MM.1S (cell line): ENCODE data around the gene ARHGEF10L.

Source experiments
- DNase-seq: peaks from one replicate; pipeline ENCODE4 v3.0.0-alpha.2; 2015
- H2AFZ ChIP-seq: fragments of 300-600 bp; sonication (generic); 2 replicates; pipeline ENCODE4 v1.6.0; 2016; ENCODE audit warnings: antibody characterized with exemption, low read length
- H3F3A ChIP-seq: fragments of 300-600 bp; sonication (generic); 2 replicates; pipeline ENCODE4 v1.6.1; 2016; ENCODE audit warnings: mild to moderate bottlenecking, antibody characterized with exemption, low read length, moderate library complexity, mixed read lengths; ENCODE audit not compliant: insufficient read depth
- H3K27ac ChIP-seq: fragments of 300-600 bp; sonication (generic); 2 replicates; pipeline ENCODE4 v1.5.1; 2016; ENCODE audit warnings: mild to moderate bottlenecking, low read length
- H3K27me3 ChIP-seq: fragments of 300-600 bp; sonication (generic); replicated peaks from 2 replicates; pipeline ENCODE4 v1.6.0; 2016; ENCODE audit warnings: low read length; ENCODE audit not compliant: insufficient read depth
- H3K36me3 ChIP-seq: fragments of 300-600 bp; sonication (generic); replicated peaks from 2 replicates; pipeline ENCODE4 v1.6.1; 2016; ENCODE audit warnings: mild to moderate bottlenecking, low read length, mixed read lengths; ENCODE audit not compliant: insufficient read depth
- H3K4me1 ChIP-seq: fragments of 300-600 bp; sonication (generic); 2 replicates; pipeline ENCODE4 v1.6.1; 2016; ENCODE audit warnings: low read length, mixed read lengths
- H3K4me2 ChIP-seq: fragments of 300-600 bp; sonication (generic); 2 replicates; pipeline ENCODE4 v1.6.0; 2016; ENCODE audit warnings: low read depth, low read length
- H3K4me3 ChIP-seq: fragments of 300-600 bp; sonication (generic); 2 replicates; pipeline ENCODE4 v1.5.1; 2016; ENCODE audit warnings: low read length, mixed read lengths
- H3K79me2 ChIP-seq: fragments of 300-600 bp; sonication (generic); 2 replicates; pipeline ENCODE4 v1.6.1; 2016; ENCODE audit warnings: mixed run types, low read length, mixed read lengths
- H3K9ac ChIP-seq: fragments of 300-600 bp; sonication (generic); 2 replicates; pipeline ENCODE4 v1.6.1; 2016; ENCODE audit warnings: low read length, mixed read lengths
- H3K9me2 ChIP-seq: fragments of 300-600 bp; sonication (generic); replicated peaks from 2 replicates; pipeline ENCODE4 v1.6.1; 2016; ENCODE audit warnings: mild to moderate bottlenecking, low read length, mixed read lengths; ENCODE audit not compliant: insufficient read depth
- H3K9me3 ChIP-seq: fragments of 300-600 bp; sonication (generic); replicated peaks from 2 replicates; pipeline ENCODE4 v1.6.1; 2016; ENCODE audit warnings: mild to moderate bottlenecking, low read length, mixed read lengths; ENCODE audit not compliant: insufficient read depth
- H4K20me1 ChIP-seq: fragments of 300-600 bp; sonication (generic); 2 replicates; pipeline ENCODE4 v1.6.1; 2016; ENCODE audit warnings: mild to moderate bottlenecking, low read length, moderate library complexity, mixed read lengths; ENCODE audit not compliant: insufficient read depth
- CTCF ChIP-seq: fragments of 300-600 bp; sonication (generic); IDR thresholded peaks from 2 replicates; pipeline ENCODE4 v1.5.1; 2016; ENCODE audit warnings: antibody characterized with exemption, low read length, mixed read lengths
- EZH2 ChIP-seq: fragments of 300-600 bp; sonication (generic); optimal IDR thresholded peaks from 2 replicates; pipeline ENCODE3; 2017; ENCODE audit warnings: low read depth, mild to moderate bottlenecking, antibody characterized with exemption, low read length, mixed read lengths
- EZH2phosphoT487 ChIP-seq: fragments of 300-600 bp; sonication (generic); IDR thresholded peaks from 2 replicates; pipeline ENCODE4 v1.6.1; 2018; ENCODE audit warnings: antibody characterized with exemption, low read length

The ARHGEF10L gene

DNA sequence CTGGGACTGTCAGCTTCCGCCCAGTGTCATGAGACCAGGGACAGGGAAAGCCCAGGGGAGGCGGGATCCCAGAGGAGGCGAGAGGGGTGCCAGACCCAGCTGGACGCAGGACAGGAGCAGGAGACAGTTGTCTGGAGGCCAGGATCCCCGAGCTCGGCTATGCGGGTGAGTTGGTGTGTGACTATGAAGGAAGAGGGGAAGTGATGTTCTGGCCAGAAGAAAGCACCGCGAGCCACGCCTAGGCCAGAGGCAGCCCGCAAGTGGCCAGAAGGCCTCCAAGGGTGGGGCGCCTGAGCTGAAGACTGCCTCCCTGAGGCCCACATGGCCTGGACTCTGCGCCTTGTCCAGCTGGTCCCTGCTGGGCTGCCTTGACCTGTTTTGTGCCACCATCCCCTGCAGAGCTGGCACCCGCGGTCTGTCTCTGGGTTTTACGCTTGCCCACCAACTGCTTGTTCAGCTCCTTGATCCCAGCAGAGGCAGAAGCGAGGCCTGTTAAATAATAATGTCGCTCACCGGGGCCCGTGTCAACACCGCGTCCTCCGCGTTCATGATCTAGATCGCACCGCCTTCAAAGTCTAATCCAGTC lies 130.5 kb downstream of the ARHGEF10L start:
- Histone ChIP-seq H2AFZ (no peak overlapping the region), H3K4me2 (no peak overlapping the region), H3K9me2 (no peaks in the 10 kb centered on the region), H4K20me1 (no peaks in the 10 kb centered on the region), H3K4me3 (no peak overlapping the region), H3F3A (no peaks in the 10 kb centered on the region), H3K9ac (no peak overlapping the region), H3K79me2 (no peaks in the 10 kb centered on the region), H3K4me1 (no peaks in the 10 kb centered on the region), H3K27ac (no peak overlapping the region), H3K36me3 (no peaks in the 10 kb centered on the region), H3K9me3 (no peaks in the 10 kb centered on the region), H3K27me3 (peaks cover 93% of the 10 kb centered on the region)
- TF ChIP-seq CTCF (no peak), EZH2 (no peak), EZH2phosphoT487 (no peak)
- DNase-seq, result no peak

- Histone ChIP-seq H3K4me2 (no peak overlapping the region), H3K36me3 (no peaks in the 10 kb centered on the region), H3K79me2 (no peaks in the 10 kb centered on the region), H3K27me3 (peaks cover 92% of the 10 kb centered on the region), H3K9ac (no peak overlapping the region), H3K4me3 (no peak overlapping the region), H4K20me1 (no peaks in the 10 kb centered on the region), H2AFZ (no peak overlapping the region), H3K9me2 (no peaks in the 10 kb centered on the region), H3K4me1 (no peaks in the 10 kb centered on the region), H3K9me3 (no peaks in the 10 kb centered on the region), H3F3A (no peaks in the 10 kb centered on the region), H3K27ac (no peak overlapping the region)
- no peak for DNase-seq
- no peak for TF ChIP-seq EZH2
- 0 out of 2 replicates have a peak, but pooled peaks have one; percentile 52 for TF ChIP-seq EZH2phosphoT487
- no peak for TF ChIP-seq CTCF
These were observed 131.3 kb downstream of the ARHGEF10L start for GRCh38 chr1:17670587-17671313.

DNA sequence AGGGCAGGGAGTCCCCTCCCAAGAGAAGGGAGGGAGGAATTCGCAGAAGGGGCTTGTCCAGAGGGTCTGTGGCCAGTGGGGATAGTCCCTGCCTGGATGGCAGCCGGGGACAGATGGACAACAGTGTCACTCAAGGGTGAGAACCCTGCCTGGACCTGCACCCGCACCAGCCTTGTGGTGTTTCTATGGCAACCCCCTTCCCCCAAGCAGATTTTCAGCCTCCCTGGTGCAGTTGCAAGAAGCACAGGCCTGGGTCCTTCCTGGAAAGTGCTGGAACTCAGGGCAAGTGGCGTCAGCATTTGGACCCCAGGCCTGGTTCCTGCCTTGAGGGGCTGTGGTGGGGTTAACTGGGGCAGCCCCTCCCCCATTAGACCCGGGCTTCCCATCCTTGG lies 131.8 kb downstream of the ARHGEF10L start:
- TF ChIP-seq CTCF (no peak), EZH2phosphoT487 (no peak), EZH2 (no peak)
- Histone ChIP-seq H3K9ac (no peak overlapping the region), H4K20me1 (no peaks in the 10 kb centered on the region), H3K4me1 (no peaks in the 10 kb centered on the region), H2AFZ (no peak overlapping the region), H3K79me2 (no peaks in the 10 kb centered on the region), H3K4me2 (no peak overlapping the region), H3K9me3 (no peaks in the 10 kb centered on the region), H3K9me2 (no peaks in the 10 kb centered on the region), H3K27me3 (peaks cover 87% of the 10 kb centered on the region), H3K36me3 (no peaks in the 10 kb centered on the region), H3K27ac (no peak overlapping the region), H3K4me3 (no peak overlapping the region), H3F3A (no peaks in the 10 kb centered on the region)
- no peak for DNase-seq
